Stimulated activated CD4-positive, alpha-beta T cell treated with anti-CD3 and anti-CD28 coated beads, Interleukin-2, amount 100 ng/mL, for 24 hours (primary cell): ENCODE measurements around the gene DNAH17.
A peak's percentile ranks its signal among the peaks of the same experiment; 100 is the strongest.

Experiments used
- DNase-seq, 2 donors: peaks; one replicate each; pipeline ENCODE4 v3.0.0-alpha.2; 2020

DNAH17 gene

DNA sequence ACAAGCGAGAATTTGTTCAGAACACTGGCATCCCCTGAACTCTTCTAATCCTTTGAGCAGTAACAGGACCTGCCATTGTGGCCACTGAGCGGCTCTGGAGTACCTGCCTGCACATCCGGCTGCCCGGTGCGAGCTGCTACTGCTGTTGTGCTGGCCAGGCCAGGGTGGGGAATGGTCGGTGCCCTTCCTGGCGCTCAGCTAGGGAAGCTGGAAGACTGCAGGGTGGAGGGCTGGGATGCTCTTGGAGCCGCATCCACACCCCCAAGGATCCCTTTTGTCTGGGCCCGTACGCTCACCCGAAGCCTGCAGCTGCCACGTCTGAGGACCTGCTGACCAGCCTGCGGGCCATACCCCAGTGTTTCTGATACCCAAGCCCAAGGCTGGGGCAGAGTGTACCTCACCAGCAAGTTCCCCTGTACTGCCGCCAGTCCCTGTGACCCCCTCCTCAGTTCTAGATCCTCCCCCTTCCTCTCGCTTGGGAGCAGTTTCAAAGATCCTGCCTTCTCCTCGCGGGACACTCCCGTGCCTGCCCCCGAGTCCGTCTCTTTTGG lies 149.1 kb downstream of the DNAH17 start:
- DNase-seq: no peak

DNA sequence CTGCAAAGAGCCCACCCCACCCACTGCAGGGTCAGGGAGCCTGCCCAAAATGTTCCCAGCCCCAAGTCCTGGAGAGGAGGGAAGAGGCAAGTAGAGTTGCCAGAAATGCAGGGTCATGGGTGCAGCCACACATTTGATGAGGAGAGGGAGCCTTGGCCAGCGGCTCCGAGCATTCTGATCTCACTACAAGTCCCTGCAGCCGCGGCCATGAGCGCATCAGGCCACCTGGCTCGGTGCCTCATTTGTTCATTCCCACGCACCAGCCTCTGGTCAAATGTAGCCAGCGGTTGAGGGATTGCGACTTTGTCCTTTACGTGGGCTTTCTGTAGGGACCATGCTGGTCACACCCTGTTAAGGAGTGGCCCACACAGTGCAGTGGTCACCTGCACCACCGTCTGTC lies 150.1 kb downstream of the DNAH17 start:
- DNase-seq: no peak

DNA sequence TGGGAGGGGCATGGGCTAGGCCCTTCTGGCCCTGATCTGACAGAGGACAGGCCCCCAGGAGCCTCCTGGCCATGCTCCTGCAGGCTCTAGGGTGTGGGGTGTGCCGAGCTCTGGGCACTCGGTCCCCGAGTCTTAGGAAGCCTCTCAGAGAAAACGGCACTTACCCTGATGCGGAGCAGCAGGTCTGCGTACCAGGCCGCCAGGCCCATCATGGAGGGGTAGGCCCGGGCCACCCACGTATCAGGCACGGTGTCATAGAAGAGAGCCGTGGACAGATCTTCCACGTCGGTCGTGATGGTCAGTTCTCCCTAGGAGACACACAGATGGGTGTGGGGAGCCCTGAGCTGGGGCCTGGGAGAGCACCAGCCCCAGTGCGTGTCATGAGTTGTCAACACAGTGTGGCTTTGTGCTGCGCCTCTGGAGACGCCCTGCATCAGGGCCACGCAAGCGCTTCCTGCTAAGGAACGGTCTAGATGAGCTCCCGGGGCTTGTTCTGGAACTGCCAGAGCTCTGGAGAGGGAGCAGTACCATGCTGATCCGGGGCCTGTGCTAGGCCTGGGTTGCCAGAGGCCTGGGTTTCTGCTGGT lies 150.8 kb downstream of the DNAH17 start:
- no peak for DNase-seq

DNA sequence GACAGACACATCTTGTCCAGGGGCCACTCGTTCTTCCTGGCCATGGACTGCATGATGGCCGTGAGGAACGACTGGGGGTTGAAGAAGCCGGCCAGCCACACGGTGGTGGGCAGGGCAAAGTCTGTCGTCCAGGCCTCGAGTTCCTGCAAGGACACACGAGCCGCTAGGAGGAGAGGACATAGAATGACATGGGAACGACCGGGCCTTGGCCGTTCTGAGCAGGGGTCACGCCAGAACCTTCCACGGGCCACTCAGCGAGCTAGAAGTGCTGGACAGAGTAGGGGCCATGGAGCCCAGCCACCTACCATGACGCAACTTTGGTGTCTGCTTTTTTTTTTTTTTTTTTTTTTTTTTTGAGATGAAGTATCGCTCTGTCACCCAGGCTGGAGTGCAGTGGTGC lies 151.8 kb downstream of the DNAH17 start:
- DNase-seq: no peak

DNA sequence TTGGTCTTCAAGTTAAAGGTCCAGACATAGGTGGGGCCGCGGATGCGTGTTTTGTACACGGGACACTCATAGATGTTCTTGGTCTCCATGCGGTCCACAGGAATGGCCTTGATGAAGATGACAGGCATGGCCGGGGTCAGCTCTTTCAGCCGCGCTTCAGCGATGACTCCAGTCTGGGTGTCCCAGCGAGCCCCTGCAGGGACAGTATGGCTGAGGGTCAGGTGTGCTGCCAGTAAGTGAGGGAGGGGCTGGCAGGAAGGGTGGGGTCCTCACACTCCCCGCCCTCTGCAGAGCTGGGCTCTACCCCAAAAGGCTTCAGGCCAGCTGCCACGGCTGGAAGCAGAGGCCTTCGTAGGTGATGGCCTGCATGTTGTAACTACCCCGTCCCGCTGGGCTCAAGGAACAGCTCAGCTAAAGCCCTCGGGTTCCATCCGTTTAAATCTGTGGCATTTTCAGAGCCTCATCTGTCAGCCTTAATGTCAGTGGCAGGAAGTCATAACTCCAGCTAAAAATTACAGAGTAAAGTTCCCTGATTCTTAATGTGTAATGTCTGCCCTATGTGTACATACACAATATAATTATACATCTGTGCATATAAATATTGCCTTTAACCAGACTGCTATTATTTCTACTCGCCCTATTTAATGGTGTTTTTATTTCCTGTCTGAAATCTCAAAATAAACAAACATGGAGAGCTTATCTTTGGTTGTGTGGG lies 153.1 kb downstream of the DNAH17 start:
- DNase-seq: no peak

DNA sequence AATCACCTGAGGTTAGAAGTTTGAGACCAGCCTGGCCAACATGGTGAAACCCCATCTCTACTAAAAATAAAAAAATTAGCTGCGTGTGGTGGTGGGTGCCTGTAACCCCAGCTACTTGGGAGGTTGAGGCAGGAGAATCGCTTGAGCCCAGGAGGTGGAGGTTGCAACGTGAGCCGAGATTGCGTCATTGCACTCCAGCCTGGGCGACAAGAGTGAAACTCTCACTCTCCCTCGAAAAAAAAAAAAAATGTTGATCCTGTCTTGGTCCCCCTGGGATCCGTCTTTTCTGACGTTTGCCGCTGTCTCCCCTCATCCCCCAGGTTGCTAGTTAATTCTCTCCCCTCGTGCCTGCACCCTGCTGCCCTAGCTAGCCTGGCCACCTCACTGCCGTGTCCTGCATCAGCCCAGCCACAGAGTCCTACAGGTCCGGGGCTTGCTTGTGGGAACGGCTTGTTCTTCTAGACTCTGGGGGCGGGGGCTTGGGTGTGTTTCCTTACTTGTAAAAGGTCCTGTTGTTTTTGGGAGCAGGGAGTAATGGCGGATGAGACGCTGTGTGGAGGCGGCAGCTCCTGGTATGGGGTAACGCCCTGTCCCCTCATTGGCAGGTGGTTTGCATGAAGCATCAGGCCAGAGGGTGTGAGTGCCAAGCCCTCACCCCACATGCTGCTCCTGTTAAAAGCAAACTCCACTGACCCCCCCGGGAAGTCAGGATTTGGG lies 154.2 kb downstream of the DNAH17 start:
- no peak for DNase-seq

DNA sequence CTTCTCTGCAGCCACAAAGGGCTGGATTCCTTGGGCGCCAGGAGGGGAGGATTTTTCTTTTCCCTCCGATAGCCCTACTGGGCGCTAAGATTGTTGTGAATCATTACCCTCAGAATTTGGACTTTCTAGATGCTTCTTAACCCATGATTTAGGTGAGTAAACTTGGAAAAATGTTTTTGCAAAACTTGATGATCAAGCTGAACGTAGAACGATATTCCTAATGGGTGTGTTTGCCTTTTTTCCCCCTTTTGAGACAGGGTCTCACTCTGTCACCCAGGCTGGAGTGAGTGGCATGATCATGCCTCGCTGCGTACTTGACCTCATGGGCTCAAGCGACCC lies 155.0 kb downstream of the DNAH17 start:
- DNase-seq: no peak

DNA sequence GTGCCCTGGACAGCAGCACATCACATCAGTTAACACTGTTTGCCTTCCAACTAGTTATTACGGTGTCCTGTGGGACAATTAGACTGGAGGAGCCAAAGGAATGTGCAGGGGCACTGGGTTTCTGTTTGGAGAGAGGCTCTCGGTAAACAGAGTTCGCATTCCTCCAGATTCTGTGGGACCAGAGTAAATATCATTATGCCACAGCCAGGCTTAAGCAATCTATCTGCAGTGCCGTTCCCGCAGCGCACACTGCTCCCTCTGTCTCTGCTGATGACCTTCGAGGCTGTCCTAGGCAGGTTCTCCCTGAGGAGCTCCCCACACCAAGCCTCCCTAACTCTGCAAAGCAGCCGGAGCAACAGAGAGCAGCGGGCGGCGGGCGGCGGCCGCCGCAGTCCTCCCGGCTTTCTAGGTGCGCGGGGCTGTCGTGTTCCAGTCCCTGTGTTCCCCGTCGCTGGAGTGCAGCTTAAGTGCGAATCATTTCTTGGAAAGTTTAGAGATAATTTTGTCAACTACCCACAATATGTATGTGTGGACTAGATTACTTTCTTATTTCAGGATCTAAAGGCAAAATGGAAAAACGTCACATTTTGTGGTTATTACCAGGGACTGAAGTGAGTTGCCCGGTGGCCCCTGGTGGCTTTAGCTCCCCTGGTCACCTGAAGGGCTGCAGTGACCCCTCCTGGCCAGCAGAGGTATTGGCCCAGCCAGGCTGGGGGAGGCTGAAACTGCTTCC lies 155.5 kb downstream of the DNAH17 start:
- peak; percentile 78 to 80 for DNase-seq

DNA sequence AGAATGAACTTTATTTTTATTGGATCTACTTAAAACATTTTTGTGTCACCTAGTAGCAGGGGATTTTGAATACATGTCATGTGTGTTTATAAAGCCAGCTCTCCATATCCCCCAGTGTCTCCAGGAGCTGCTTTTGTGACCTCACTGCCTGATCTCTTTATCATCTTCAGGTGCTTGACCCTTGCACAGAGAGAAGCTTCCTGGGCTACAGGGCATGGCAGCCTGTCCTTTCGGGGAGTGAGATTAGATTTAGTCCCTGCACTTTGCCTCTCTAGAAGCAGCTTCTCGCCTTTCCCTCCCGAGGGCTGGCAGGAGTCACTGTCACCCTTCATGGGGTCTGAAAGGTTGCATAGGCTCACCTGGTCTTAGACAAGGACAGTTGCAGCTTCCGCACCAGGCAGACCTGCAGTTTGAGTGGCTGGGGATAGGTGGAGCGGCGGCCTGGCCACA lies 156.1 kb downstream of the DNAH17 start:
- DNase-seq: no peak

DNA sequence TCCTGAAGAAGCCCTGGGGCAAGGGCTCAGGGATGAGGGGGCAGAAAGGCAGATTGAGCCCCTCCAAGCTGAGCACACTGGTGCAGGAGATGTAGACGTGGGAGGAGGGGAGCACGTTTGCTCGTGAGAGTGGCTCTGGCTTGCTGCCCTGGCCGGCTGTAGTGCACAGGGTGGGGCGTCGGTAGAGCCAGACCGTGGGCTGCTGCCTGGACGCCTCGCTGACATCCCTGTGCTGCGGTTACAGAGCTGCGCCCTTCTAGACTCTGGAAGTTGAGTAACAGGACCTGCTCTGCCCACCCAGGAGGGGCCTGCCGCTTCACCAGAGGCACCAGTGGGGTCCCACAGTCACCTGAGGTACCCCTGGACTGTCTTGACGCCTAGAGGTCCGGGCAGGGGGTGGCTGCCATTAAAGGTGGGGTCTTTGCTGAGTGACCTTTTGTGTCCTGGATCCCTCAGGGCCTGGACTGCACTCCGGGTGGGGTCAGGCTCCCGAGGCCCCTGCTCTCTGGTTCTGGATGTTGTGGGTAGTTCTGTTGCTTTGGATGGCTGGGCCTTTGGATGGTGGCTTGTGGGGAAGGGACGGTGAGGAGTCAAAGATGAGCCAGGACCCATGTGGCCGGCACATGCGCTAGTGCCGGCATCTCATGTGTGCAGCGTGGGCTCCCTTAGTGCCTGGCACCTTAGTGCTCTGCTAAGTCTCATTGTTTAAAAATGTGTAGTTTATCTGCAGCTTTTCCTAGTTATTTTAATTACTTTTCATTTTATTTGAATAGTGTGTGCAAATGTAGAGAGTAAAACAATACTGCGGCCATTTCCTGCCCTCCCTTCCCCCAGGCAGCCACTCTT lies 157.0 kb downstream of the DNAH17 start:
- no peak for DNase-seq

DNA sequence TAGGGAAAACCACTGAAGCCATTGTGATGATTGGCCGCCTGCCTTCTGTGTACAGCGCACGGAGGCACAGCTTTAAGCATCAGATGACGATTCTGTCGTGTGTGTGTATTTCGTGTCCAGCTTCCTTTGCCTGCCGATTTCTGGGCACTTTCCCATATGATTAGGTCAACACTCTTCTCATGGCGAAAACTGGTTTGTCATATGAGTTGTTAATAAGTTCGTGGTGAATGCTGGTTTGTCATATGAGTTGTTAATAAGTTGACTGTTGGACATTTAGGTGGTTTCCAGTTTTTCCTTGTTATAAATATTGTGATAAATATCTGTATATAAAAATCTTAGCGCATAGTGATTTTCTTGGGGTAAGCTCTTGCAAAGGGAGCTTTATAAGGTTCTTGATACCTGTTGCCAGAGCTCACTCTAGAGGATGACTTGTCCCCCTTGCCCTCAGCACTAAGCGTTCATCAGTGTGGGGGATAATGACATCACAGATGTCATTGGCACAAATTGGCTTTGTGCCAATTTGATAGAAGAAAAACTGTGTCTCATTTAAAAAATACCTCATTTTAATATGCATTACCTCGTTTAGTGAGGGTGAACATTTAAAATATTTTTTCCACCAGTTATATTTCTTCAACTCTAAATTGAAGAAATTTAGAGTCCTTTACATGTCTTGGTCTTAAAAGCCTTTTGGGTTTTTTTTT lies 158.7 kb downstream of the DNAH17 start:
- no peak for DNase-seq

DNA sequence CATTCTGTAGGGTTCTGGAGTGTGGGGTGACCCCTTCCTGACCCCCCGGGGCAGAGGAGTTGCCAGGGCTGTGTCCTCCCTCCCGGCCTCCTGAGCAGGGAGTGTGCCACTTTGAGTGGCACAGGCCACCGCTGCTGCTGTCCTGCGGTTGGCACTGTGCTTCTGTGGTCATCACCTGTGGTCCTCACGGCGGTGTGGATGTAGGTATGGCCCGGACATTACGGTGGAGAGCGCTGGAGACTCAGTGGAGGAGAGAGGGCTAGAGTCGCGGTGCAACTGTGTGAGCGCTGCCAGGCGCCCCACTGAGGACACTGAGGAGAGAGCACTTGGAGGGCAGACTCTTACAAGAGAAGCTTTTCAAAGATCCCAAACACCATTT lies 159.7 kb downstream of the DNAH17 start:
- DNase-seq: no peak

DNA sequence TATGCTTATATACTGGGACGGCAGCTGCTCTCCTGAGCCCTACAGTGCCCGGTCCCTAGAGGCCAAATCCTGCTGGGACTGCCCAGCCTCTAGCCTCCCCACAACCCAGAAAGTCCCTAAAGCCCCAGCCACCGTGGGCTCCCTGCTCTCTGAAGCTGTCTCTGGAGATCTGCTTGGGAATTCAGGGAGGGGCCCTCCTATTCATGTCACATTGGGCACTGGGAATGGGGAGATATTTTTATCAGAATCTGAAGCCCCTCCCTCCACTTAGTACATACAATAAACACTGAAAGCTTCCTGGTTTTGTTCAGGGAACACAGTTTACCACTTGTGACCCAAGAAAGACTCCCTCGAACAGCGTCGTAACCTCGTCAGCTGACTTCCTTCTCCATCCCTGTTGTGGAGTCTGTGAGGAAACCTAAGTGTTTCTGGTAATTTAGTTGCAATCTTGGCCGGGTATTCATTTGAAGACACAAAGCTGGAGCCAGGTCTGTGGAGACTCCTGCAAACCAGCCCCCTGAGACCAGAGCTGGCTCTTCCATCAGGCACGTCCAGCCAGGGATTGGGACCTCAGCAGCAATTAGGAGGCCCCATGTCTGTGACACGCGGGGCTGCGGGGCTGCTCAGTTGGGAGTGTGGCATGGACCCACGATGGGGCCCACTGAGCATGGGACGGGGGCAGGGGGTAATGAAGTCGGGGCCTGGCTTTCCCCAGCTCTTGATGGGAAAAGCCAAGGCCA lies 160.2 kb downstream of the DNAH17 start:
- DNase-seq: no peak

DNA sequence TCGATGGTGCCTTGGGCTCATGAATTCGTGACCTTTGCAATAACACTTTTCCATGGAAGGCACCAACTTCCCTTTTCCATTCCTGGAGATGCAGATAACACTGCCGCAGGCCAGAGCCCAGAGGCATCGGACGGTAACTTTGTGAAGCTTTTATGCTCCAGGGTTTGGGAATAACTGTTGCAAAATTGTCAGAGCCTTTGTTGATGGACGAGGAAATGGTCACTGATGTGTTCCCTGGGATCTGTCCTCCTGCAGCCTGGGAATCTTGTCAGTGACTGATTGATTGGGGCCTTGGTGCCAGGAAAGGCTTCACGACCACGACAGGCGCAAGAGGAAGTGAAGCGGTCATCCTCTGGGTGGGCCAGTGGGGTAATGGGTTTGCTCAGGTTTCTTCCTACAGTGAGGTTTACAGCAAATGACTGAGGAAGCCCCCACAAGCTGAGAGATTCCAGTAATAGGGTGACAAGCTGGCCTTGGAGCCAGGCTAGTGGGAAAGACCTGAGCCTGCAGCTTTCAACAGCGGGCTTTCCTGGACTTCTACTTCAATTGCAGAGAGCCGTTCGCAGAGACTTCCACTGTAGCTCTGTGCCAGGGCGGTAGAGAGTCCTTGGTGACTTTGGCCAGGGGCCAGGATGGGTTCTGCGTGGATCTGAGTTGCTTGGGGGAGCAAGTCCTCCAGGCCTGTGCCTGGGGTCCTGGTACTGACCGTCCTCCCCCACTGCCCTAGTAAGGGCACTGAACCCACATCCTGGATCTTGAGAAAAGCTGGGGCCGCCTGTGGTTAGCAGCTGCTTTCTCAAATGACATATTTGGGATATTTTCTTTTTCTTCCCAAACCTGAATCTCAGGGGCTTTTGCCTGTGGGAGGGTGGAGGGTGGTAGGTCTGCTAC lies 161.1 kb downstream of the DNAH17 start:
- DNase-seq: no peak

DNA sequence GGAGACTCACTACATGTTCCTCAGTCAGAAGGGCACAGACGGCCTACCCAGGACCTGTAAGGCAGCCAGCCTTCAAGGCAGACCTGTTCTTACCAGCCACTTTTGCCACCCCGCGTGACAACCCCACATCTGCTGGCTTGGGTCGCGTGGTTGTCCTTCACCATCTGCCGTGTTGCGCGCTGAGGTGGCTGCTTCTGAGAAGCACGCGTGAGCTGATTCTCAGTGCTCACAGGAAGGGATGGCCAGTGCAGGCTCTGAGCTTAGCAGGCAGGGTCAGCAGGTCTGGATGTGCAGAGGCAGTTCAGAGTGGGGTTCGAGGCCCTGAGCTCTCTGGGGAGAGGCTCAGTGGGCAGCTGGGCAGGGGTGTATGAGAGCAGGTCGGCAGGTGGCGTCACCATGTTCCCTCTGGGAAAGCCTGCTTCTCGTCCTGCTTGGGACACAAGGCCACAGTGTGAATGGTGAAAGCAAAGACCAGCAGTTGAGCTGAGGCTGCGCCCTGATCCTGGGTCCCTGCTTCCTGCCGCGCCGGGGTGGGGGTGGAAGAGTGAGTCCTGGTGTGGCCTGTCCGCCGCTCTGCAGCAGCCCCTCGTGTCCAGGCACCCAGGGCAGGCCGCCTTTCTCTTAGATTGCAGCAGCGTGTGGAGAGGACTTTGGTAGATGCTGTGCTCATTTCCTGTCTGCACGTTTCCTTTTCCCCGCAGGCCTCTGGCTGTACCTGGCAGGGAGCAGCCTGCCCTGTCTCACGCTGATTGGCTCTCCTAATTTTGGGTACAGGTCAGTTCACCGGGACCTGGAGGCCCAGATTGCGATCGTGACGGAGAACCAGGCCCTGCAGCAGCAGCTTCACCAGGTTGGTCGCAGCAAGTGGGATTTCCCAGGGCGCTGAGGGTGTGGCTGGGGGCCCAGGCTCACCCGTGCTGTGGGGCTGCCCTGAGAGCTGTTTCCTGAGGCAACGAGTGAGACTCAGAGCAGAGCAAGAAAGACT lies 162.7 kb downstream of the DNAH17 start:
- peak; percentile 43 to 54 for DNase-seq

DNA sequence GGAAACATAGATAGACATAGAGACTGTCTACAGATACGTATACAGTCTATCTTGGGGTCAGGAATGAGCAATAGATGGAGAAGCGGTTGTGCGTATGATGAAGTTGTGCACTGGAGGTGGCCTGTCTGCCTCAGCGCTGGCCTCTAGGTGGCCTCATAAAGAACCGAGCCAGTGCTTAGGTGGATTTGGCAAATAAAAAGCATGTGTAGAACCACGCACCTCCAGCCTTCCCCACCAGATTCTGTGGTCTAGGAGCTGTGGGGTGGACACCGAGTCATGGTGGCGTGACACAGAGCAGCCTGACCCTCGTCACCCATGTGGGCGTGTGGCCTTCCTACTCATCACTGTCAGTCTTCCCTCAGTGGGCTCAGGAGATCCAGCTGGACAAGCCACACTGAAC lies 164.8 kb downstream of the DNAH17 start:
- peak; percentile 37 to 39 for DNase-seq

DNA sequence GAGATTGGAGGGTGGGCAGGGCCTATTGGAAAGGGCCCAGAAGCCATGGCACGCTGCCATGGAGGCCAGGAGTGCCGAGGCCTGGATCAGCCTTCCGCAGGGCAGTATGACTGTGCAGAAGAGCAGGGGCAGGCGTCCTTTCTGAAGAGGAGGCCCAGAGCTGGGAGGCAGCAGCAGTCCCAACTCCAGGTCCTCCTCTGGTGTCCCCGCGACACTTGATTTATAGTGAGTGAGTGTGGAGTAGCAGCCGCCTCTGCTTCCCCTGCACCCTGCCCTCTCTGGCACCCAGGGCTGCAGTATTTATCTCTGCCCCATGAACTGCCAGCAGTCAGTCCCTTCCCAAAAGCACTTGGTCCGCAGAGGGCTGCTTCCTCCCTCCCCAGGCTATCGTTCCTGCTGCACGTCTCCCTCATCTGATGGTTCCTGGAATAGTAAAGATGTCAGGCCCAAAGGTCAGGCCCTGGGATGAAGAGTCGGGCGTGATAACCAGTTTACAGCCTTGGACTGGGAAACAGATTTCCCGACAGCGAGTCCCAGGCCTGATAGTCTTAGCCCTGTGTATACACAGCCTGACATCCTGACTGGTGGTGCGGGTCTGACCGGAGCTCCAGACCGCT lies 165.8 kb downstream of the DNAH17 start:
- DNase-seq: no peak
